Suprapubic skin (tissue), 4 donors: ENCODE results near the gene PDHX. TPM values are rescaled to one million over a fixed set of nuclear protein-coding genes. Genes with fewer than 3 reads are reported as not detected.

Source experiments
- DNase-seq, 2 donors: peaks; one replicate each; pipeline ENCODE4 v3.0.0-alpha.2; 2019; ENCODE audit warnings: low spot score in 2 of 2
- H3K27ac ChIP-seq: fragments of 200-600 bp; sonication (generic); one replicate; pipeline ENCODE4 v1.5.1; 2019
- H3K27me3 ChIP-seq: fragments of 200-600 bp; sonication (generic); one replicate; pipeline ENCODE4 v1.5.1; 2019
- H3K36me3 ChIP-seq: fragments of 200-600 bp; sonication (generic); one replicate; pipeline ENCODE4 v1.5.1; 2019
- H3K4me1 ChIP-seq: fragments of 200-600 bp; sonication (generic); one replicate; pipeline ENCODE4 v1.5.1; 2019
- H3K4me3 ChIP-seq: fragments of 200-600 bp; sonication (generic); one replicate; pipeline ENCODE4 v1.5.1; 2019; ENCODE audit warnings: mild to moderate bottlenecking
- H3K9me3 ChIP-seq: fragments of 200-600 bp; sonication (generic); one replicate; pipeline ENCODE4 v1.5.1; 2019
- EP300 ChIP-seq: sonication (generic); formaldehyde crosslinking; IDR thresholded peaks from one replicate; pipeline ENCODE4 v1.6.1; 2017; ENCODE audit warnings: antibody characterized with exemption
- POLR2A ChIP-seq, 2 donors: fragments of 450-650 bp; IDR thresholded peaks; one replicate each; pipeline ENCODE4 v1.6.1; 2017; ENCODE audit warnings: antibody characterized with exemption in 2 of 2, mild to moderate bottlenecking in 2 of 2, moderate library complexity in 2 of 2
- POLR2AphosphoS5 ChIP-seq, 3 donors: sonication (generic); formaldehyde crosslinking; IDR thresholded peaks; one replicate each; pipeline ENCODE4 v1.6.1; 2017; ENCODE audit warnings: antibody characterized with exemption in 3 of 3
- WGBS: methylation state at CpG from one replicate; pipeline ENCODE4 v1.1.5; 2018; 5-methylcytosine and 5-hydroxymethylcytosine counted together
- total RNA-seq, 4 donors: library from RNA; depleted of rRNA; stranded (reverse); fragments of >200 nt; gene quantifications; one replicate each; pipeline ENCODE4 v1.1.0, GENCODE V29; 2016
- TF ChIP-seq, protein P1 (sequence below), 2 donors: fragments of 200-600 bp in 1 of 2; fragments of 450-650 bp in 1 of 2; sonication (generic) in 1 of 2; IDR thresholded peaks; one replicate each; pipeline ENCODE4 v1.5.1; 2016 to 2019; ENCODE audit warnings: antibody characterized with exemption in 2 of 2, mild to moderate bottlenecking in 1 of 2, moderate library complexity in 1 of 2

PDHX gene
- total RNA-seq, 4 donors from 2014 or later = 19.7 to 37.7 (median 23.8) TPM

DNA sequence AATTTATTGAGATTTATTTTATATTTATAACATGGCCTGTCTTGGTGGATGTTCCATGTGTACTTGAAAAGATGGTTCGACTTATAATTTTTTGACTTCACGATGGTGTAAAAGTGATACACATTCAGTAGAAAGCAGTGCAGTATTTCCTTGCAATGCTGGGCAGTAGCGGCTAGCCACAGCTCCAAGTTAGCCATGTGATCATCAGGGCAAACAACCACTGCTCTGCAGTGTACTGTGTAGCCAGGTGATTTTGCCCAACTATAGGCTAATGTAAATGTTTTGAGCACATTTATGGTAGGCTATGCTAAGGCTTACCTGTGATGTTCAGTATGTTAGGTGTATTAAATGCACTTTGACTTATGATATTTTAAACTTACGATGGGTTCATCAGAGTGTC lies 52.4 kb downstream of the PDHX start:
- no peaks in the 10 kb centered on the region for H3K9me3 ChIP-seq
- H3K4me1 ChIP-seq = no peaks in the 10 kb centered on the region
- no peak for DNase-seq
- no peak for TF ChIP-seq EP300
- WGBS = over 99% methylated on average over 4 of the region's 4 CpGs
- no peaks in the 10 kb centered on the region for H3K27me3 ChIP-seq
- H3K4me3 ChIP-seq = no peak overlapping the region
- H3K27ac ChIP-seq = no peak overlapping the region
- H3K36me3 ChIP-seq = peaks cover 18% of the 10 kb centered on the region

DNA sequence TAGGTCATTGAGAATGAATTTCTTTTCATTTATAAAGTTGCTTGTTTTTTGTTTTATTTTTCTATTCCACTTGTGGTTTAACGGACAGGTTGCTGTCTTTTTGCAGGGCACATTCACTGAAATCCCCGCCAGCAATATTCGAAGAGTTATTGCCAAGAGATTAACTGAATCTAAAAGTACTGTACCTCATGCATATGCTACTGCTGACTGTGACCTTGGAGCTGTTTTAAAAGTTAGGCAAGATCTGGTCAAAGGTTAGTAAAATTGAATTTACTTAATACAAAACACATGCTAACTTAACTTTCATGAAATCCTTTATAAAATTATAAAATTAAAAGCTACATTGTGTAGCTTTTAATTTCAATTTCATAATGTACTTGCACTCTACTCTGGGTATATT lies 53.6 kb downstream of the PDHX start:
- H3K9me3 ChIP-seq = no peaks in the 10 kb centered on the region
- no peak overlapping the region for H3K4me3 ChIP-seq
- 68% methylated on average over 3 of the region's 3 CpGs for WGBS
- H3K4me1 ChIP-seq = no peaks in the 10 kb centered on the region
- peaks cover 18% of the 10 kb centered on the region for H3K36me3 ChIP-seq
- DNase-seq = no peak
- no peak for TF ChIP-seq POLR2AphosphoS5 (IDR thresholded peaks at IDR 0.05)
- no peaks in the 10 kb centered on the region for H3K27me3 ChIP-seq
- no peak overlapping the region for H3K27ac ChIP-seq

DNA sequence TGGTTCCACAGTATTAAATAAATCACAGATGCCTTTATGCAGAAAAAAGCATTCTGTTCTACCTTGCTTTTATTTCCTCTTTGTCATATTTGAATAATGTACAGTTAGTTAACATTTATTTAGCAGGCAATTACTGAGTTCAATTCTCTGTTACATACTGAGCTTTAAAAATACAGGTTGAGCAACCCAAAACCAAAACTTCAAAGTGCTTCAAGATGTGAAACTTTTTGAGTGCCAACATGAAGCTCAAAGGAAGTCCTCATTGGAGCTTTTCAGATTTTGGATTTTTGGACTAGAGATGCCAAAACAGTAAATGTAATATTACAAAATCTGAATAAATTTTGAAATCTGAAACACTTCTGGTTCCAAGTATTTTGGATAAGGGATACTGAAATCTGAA lies 54.1 kb downstream of the PDHX start:
- Histone ChIP-seq H3K27me3 (no peaks in the 10 kb centered on the region), H3K4me1 (no peaks in the 10 kb centered on the region), H3K36me3 (peaks cover 15% of the 10 kb centered on the region), H3K4me3 (no peak overlapping the region), H3K9me3 (no peaks in the 10 kb centered on the region), H3K27ac (no peak overlapping the region)
- TF ChIP-seq POLR2AphosphoS5 (IDR thresholded peaks at IDR 0.05) (no peak), EP300 (no peak), POLR2A (IDR thresholded peaks at IDR 0.05) (no peak)
- TF ChIP-seq, protein P1, sequence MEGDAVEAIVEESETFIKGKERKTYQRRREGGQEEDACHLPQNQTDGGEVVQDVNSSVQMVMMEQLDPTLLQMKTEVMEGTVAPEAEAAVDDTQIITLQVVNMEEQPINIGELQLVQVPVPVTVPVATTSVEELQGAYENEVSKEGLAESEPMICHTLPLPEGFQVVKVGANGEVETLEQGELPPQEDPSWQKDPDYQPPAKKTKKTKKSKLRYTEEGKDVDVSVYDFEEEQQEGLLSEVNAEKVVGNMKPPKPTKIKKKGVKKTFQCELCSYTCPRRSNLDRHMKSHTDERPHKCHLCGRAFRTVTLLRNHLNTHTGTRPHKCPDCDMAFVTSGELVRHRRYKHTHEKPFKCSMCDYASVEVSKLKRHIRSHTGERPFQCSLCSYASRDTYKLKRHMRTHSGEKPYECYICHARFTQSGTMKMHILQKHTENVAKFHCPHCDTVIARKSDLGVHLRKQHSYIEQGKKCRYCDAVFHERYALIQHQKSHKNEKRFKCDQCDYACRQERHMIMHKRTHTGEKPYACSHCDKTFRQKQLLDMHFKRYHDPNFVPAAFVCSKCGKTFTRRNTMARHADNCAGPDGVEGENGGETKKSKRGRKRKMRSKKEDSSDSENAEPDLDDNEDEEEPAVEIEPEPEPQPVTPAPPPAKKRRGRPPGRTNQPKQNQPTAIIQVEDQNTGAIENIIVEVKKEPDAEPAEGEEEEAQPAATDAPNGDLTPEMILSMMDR (IDR thresholded peaks at IDR 0.05) = no peak
- no peak for DNase-seq

DNA sequence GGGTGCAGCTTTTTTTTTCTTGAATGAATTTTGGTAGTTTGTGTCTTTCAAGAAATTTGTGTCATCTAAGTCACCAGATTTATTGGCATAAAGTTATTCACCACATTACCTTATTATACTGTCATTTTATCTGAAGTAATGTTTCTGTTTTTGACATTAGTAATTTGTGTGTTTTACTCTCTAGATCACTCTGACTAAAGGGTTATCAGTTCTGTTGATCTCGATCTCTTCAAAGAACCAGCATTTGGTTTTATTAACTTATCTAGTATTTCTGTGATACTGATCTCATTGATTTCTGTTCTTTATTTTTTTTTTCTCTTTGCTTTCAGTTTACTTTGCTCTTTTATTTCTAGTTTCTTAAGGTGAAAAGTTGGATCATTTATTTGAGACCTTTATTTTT lies 55.5 kb downstream of the PDHX start:
- TF ChIP-seq EP300 = no peak
- Histone ChIP-seq H3K9me3 (no peaks in the 10 kb centered on the region), H3K36me3 (peaks cover 9% of the 10 kb centered on the region), H3K27me3 (no peaks in the 10 kb centered on the region), H3K4me1 (no peaks in the 10 kb centered on the region), H3K4me3 (no peak overlapping the region), H3K27ac (no peak overlapping the region)
- 90% methylated on average over 1 of the region's 1 CpG for WGBS
- no peak for DNase-seq

DNA sequence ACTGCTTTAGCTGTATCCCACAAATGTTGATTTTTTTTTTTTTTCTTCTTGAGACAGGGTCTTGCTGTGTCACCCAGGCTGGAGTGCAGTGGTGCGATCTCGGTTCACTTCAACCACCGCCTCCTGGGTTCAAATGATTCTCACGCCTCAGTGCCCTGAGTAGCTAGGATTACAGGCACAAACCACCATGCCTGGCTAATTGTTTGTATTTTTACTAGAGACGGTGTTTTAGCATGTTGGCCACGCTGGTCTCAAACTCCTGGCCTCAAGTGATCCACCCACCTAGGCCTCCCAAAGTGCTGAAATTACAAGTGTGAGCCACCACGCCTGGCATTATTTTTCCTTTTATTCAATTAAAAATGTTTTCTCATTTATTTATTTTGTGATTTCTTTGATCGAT lies 55.9 kb downstream of the PDHX start:
- no peaks in the 10 kb centered on the region for H3K9me3 ChIP-seq
- H3K27me3 ChIP-seq = no peaks in the 10 kb centered on the region
- no peaks in the 10 kb centered on the region for H3K4me1 ChIP-seq
- H3K27ac ChIP-seq = no peak overlapping the region
- WGBS = 98% methylated on average over 8 of the region's 8 CpGs
- TF ChIP-seq, protein P1 (IDR thresholded peaks at IDR 0.05) = no peak
- no peak for TF ChIP-seq POLR2A (IDR thresholded peaks at IDR 0.05)
- no peak overlapping the region for H3K4me3 ChIP-seq
- peaks cover 5% of the 10 kb centered on the region for H3K36me3 ChIP-seq
- no peak for DNase-seq

DNA sequence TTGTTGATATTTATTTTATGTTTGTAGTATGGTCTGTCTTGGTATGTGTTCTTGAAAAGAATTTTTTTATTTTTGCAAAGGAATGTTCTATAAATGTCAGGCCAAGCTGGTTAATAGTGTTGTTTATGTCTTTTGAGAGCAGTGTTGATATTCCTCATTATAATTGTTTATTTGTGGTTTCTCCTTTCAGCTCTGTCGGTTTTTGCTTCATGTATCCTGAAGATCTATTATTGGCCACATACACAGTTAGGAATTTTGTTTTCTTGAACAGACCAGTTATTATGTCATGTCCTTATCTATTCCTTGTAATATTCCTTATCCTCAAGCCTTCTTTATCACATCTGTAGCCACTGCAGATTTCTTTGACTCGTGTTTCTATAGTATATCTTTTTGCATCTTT lies 56.5 kb downstream of the PDHX start:
- Histone ChIP-seq H3K27me3 (no peaks in the 10 kb centered on the region), H3K4me3 (no peak overlapping the region), H3K9me3 (no peaks in the 10 kb centered on the region), H3K4me1 (no peaks in the 10 kb centered on the region), H3K36me3 (peaks cover 3% of the 10 kb centered on the region), H3K27ac (no peak overlapping the region)
- TF ChIP-seq, protein P1 (IDR thresholded peaks at IDR 0.05) = no peak
- TF ChIP-seq POLR2A (IDR thresholded peaks at IDR 0.05) = no peak
- TF ChIP-seq POLR2AphosphoS5 (IDR thresholded peaks at IDR 0.05) = no peak
- no peak for TF ChIP-seq EP300
- no peak for DNase-seq
- 79% methylated on average over 2 of the region's 2 CpGs for WGBS

DNA sequence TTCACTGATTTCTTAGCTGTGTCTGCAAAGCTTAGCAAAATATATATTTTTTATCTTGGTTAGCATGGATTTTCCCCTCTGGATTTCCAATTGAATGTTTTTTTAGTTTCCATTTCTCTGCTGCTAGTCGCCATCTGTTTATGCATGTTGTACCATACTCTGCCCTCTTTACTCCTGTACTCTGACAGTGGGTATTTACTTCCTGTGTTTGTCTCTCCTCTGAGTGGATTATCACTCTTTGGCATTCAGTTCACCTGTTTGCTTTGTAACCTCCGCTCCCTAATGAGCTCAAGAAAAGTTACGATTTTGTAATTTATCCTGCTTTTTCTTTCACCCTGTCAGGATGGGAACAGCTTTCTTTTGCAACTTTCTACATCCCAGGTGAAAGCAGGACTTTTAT lies 59.1 kb downstream of the PDHX start:
- peaks cover 9% of the 10 kb centered on the region for H3K36me3 ChIP-seq
- 96% methylated on average over 3 of the region's 3 CpGs for WGBS
- DNase-seq = no peak
- TF ChIP-seq EP300 (no peak), POLR2A (IDR thresholded peaks at IDR 0.05) (no peak), POLR2AphosphoS5 (IDR thresholded peaks at IDR 0.05) (no peak)
- TF ChIP-seq, protein P1 (IDR thresholded peaks at IDR 0.05) = no peak
- H3K4me1 ChIP-seq = peaks cover 3% of the 10 kb centered on the region
- H3K27ac ChIP-seq = no peak overlapping the region
- no peaks in the 10 kb centered on the region for H3K27me3 ChIP-seq
- no peak overlapping the region for H3K4me3 ChIP-seq
- H3K9me3 ChIP-seq = no peaks in the 10 kb centered on the region
